ENCODE data around the gene FGF21.
A peak's percentile ranks its signal among the peaks of the same experiment; 100 is the strongest.

Gene FGF21, protein sequence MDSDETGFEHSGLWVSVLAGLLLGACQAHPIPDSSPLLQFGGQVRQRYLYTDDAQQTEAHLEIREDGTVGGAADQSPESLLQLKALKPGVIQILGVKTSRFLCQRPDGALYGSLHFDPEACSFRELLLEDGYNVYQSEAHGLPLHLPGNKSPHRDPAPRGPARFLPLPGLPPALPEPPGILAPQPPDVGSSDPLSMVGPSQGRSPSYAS

DNA sequence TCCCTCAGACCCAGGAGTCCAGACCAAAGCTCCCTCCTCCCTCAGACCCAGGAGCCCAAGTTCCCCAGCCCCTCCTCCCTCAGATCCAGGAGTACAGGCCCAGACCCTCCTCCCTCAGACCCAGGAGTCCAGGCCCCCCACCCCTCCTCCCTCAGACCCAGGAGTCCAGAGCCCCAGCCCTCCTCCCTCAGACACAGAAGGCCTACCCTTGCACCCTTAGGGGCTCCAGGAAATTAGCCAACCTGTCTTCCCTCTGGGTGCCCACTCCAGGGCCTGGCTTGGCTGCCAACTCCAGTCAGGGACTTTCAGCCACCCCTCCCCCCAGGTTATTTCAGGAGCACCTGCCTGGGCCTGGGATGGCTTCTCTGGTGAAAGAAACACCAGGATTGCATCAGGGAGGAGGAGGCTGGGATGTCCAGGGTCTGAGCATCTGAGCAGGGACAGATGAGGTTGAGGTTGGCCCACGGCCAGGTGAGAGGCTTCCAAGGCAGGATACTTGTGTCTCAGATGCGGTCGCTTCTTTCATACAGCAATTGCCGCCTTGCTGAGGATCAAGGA, at the start of gene FGF21:
TSS of gene FGF21 (plus strand) at position 441 of the 558 bp plus-strand sequence. CDS start 713 bp downstream, outside the sequence.
- no peak for TF ChIP-seq MYC (IDR thresholded peaks at IDR 0.05; ENCODE audit: low read depth, low read length)
- TF ChIP-seq, protein P1, sequence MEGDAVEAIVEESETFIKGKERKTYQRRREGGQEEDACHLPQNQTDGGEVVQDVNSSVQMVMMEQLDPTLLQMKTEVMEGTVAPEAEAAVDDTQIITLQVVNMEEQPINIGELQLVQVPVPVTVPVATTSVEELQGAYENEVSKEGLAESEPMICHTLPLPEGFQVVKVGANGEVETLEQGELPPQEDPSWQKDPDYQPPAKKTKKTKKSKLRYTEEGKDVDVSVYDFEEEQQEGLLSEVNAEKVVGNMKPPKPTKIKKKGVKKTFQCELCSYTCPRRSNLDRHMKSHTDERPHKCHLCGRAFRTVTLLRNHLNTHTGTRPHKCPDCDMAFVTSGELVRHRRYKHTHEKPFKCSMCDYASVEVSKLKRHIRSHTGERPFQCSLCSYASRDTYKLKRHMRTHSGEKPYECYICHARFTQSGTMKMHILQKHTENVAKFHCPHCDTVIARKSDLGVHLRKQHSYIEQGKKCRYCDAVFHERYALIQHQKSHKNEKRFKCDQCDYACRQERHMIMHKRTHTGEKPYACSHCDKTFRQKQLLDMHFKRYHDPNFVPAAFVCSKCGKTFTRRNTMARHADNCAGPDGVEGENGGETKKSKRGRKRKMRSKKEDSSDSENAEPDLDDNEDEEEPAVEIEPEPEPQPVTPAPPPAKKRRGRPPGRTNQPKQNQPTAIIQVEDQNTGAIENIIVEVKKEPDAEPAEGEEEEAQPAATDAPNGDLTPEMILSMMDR (IDR thresholded peaks at IDR 0.05; ENCODE audit: low read depth, low read length), result no peak
- no peak for DNase-seq (ENCODE audit: low read depth)

DNA sequence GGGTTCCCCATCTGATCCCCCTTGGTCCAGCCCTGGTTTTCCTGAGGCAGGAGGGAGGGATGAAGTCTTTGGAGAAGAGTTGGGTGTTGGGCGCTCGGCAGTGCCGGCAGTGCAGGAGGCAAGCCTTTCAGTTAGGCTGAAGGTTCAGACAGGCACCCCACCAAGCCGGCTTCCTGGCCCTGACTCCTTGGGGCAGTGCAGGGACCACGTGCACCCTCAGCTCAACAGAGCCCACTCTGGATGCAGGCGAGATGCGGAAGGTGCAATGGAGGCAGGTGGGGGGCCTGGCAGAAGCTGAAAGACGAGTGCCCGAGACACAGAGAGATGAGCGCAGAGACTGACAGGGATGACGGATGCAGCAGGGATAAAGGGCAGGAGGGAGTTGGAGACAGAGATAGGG, 46.9 kb upstream of the FGF21 start:
- no peak overlapping the region for H3K4me3 ChIP-seq (ENCODE audit: low read depth, low read length)
- no peak for TF ChIP-seq MYC (IDR thresholded peaks at IDR 0.05; ENCODE audit: low read depth, low read length)
- TF ChIP-seq, protein P2, sequence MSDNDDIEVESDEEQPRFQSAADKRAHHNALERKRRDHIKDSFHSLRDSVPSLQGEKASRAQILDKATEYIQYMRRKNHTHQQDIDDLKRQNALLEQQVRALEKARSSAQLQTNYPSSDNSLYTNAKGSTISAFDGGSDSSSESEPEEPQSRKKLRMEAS (IDR thresholded peaks at IDR 0.05; ENCODE audit: low read depth, low read length), result peak; percentile 47; the same call in 1 of the 2 replicates
- no peak for DNase-seq (ENCODE audit: low read depth)

More for the DNA sequence above, at the start of gene FGF21:
- H3K4me3 ChIP-seq (ENCODE audit: low read depth, low read length), result no peak within 1 kb of the TSS

DNA sequence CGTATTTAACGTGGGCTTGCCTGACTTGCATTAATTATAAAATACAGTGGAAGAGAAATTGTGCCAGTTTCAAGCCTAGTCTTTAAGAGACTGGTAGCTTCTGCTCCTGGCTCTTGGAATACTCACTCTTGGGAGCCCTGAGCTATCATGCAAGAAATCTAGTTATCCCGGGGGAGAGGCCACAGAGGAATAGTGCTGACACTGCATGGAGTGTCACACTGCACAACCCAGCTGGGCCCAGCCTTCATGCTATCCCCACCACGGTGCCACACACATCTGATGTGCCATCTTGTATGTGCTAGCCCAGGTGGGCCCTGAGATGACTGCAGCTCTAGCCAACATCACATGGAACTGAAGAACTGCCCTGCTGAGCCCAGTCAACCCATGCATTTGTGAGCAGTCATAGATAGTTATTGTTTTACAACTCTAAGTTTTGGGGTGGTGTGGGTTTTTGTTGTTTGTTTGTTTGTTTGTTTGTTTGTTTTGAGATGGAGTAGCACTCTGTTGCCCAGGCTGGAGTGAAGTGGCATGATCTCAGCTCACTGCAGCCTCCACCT, 44.1 kb upstream of the FGF21 start:
- H3K4me3 ChIP-seq (ENCODE audit: low read depth, low read length), result no peak overlapping the region
- TF ChIP-seq MYC (IDR thresholded peaks at IDR 0.05; ENCODE audit: low read depth, low read length), result no peak
- TF ChIP-seq POLR2A (IDR thresholded peaks at IDR 0.05; ENCODE audit: extremely low read depth, insufficient read length), result no peak
- TF ChIP-seq, protein P2 (IDR thresholded peaks at IDR 0.05; ENCODE audit: low read depth, low read length), result no peak
- TF ChIP-seq, protein P1 (IDR thresholded peaks at IDR 0.05; ENCODE audit: low read depth, low read length), result no peak
- DNase-seq (ENCODE audit: low read depth), result no peak

DNA sequence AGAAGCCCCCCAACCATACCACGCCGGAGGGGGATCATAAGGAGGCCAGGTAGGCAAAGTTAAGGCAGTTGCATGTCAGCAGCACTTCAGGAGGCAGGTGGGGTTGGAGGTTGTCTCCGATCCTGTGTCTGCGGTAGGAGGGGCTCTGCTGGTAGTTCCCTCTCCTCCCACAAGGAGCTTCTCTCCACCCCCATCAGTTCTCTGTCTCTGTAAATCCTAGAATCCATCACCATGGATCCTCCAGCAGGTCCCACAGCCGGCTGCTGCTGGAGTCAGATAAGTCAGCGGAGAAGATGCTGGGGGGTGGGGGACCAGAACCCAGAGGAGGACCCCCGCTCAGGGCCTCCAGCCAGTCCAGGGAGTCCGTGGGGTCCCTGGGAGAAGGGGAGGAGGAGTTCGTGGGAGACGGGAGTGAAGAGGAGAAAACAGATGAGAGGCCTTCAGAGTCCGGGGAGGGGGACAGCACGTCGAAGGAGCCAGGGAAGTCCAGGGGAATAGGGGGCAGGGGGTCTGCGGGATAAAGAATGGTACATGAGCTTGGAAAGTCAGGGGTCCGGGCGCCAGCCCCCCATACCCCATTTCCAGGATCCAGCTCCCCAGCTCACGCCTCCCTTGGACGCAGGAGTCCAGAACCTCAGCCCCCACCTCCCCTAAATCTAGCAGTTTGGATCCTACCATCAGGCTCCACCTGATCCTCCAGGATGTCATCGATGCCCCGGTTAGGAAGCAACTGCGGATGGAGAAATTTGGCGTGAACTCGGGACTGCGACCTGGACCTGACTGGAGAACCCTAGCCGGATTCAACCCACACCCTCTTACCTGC, 42.1 kb upstream of the FGF21 start:
- TF ChIP-seq POLR2A (IDR thresholded peaks at IDR 0.05; ENCODE audit: extremely low read depth, insufficient read length) (no peak), MYC (IDR thresholded peaks at IDR 0.05; ENCODE audit: low read depth, low read length) (no peak)
- TF ChIP-seq, protein P1 (IDR thresholded peaks at IDR 0.05; ENCODE audit: low read depth, low read length), result peak; percentile 32
- TF ChIP-seq, protein P2 (IDR thresholded peaks at IDR 0.05; ENCODE audit: low read depth, low read length), result no peak
- H3K4me3 ChIP-seq (ENCODE audit: low read depth, low read length), result peak overlapping the region; percentile 63
- peak; percentile 60 for DNase-seq (ENCODE audit: low read depth)

DNA sequence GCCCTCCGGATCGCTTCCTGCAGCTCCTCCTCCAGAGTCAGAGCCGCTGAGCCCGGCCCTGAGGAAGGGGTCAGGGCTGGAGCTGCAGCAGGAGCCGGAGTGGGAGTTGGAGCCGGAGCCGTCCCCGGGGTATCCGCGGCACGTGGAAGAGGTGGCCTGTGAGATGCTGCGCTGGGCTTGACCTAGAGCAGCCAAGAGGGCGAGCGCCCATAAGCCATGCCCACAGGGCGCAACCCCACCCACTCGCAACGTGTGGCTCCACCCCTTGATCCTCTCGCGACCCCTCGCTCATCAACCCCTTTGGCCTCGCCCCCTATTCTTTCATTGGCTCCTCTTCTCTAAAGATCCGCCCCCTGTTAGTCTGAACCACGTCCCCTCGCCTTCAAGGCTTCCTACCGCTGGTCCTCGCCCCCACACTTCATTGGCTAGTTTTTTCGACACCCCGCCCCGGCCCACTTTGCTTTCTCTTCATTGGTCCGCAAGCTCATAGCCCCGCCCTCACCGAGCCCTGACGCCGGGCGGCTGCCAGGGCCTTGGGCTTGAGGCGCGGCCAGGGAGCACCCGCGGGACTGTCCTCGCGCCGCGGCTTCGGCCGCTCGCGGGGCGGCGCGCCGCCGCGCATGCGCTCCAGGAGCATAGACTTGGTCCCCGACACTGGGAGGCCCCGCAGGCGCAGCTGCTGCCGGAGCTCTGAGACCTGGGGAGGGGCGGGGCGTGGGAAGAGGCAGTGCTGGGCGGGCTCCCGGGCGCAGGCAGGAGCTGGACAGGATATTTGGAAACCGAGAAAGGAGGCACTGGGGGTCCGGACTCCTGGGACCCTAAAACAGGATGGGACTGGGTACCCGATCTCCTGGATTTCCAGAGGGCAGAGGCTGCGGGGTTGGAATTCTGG, 41.2 kb upstream of the FGF21 start:
- TF ChIP-seq, protein P1 (IDR thresholded peaks at IDR 0.05; ENCODE audit: low read depth, low read length), result peak; percentile 23
- TF ChIP-seq MYC (IDR thresholded peaks at IDR 0.05; ENCODE audit: low read depth, low read length) (peak; percentile 61; the same call in 1 of the 2 replicates), POLR2A (IDR thresholded peaks at IDR 0.05; ENCODE audit: extremely low read depth, insufficient read length) (peak; percentile 63)
- TF ChIP-seq, protein P2 (IDR thresholded peaks at IDR 0.05; ENCODE audit: low read depth, low read length), result peak; percentile 78
- peak overlapping the region; percentile 64 for H3K4me3 ChIP-seq (ENCODE audit: low read depth, low read length)
- DNase-seq (ENCODE audit: low read depth), result peak; percentile 100
